K562 (cell line): Measurements from ENCODE around the gene APPBP2. TPM values are rescaled to one million over a fixed set of nuclear protein-coding genes. Genes with fewer than 3 reads are reported as not detected.

Source experiments
- BCOR ChIP-seq: fragments of 450-650 bp; IDR thresholded peaks from 2 replicates; pipeline ENCODE4 v1.6.1; 2016
- CTCFL ChIP-seq: IDR thresholded peaks from 2 replicates; pipeline ENCODE4 v1.6.1; 2011; ENCODE audit warnings: borderline replicate concordance, low read depth, mild to moderate bottlenecking, moderate library complexity, low read length; ENCODE audit not compliant: insufficient read depth, poor library complexity, severe bottlenecking
- FIP1L1 ChIP-seq: fragments of 200-400 bp; formaldehyde crosslinking; IDR thresholded peaks from 2 replicates; pipeline ENCODE4 v1.6.1; 2018; ENCODE audit warnings: mild to moderate bottlenecking, low read depth, low read length; ENCODE audit not compliant: poor library complexity, severe bottlenecking
- KDM1A ChIP-seq, 2 experiments: fragments of 450-650 bp; IDR thresholded peaks; 2 replicates each; pipeline ENCODE4 v1.6.1; 2016; ENCODE audit warnings: mild to moderate bottlenecking in 2 of 2
- PATZ1 ChIP-seq: fragments of 250-450 bp; sonication (Bioruptor Pico); IDR thresholded peaks from 2 replicates; pipeline ENCODE4 v1.5.0; 2020; ENCODE audit warnings: mild to moderate bottlenecking, borderline replicate concordance
- ZBTB40 ChIP-seq, 2 experiments: fragments of 450-650 bp in 1 of 2; sonication (generic) in 1 of 2; formaldehyde crosslinking in 1 of 2; IDR thresholded peaks; 2 replicates each; pipeline versions ENCODE4 v1.7.1 to v1.9.0; 2016 to 2022; ENCODE audit warnings: inconsistent platforms in 1 of 2, mild to moderate bottlenecking in 1 of 2, missing genetic modification reagents in 1 of 2
- polyA plus RNA-seq, 8 experiments: library from polyadenylated mRNA; depleted of rRNA in 4 of 8; stranded (reverse) in 5 of 8; unstranded in 3 of 8; fragments of >200 nt; fragmentation: Nextera tagmentation in 2 of 8; fragmentation: Illumina TruSeq in 1 of 8; extraction: Ambion mirVana in 2 of 8; extraction: Trizol in 1 of 8; gene quantifications; 2 replicates each; pipeline versions ENCODE4 v1.2.1 to v1.2.3, GENCODE V29; 2011 to 2014; ENCODE audit warnings: inconsistent platforms in 1 of 8, missing spikeins in 1 of 8
- total RNA-seq, 7 experiments: library from RNA; depleted of rRNA in 6 of 7; stranded (reverse); fragments of >200 nt in 6 of 7; fragmentation: Illumina TruSeq in 2 of 7; extraction: Trizol in 2 of 7; gene quantifications; 2 replicates each; pipeline versions ENCODE4 v1.2.1 to v1.2.3, GENCODE V29; 2011 to 2021; ENCODE audit warnings: low replicate concordance in 1 of 7

Gene APPBP2
- total and polyA plus RNA-seq, 9 of the 15 experiments (the other 6 are each of a cell fraction or from before 2014, with no cell fraction given), result 2.7 to 16.8 (median 6.9) TPM

- TF ChIP-seq ZBTB40 (IDR thresholded peaks at IDR 0.05) (no peak), ZBTB40 (CRISPR knock-in tag; IDR thresholded peaks at IDR 0.05) (no peak), KDM1A (IDR thresholded peaks at IDR 0.05) (peak; percentile 69 to 74), CTCFL (no peak), BCOR (no peak), FIP1L1 (no peak), PATZ1 (CRISPR knock-in tag) (no peak)
Measured at GRCh38 chr17:60406887-60407286, 119.2 kb downstream of the APPBP2 start (continued).
